Measurements from ENCODE around the gene GJB6.

DNA sequence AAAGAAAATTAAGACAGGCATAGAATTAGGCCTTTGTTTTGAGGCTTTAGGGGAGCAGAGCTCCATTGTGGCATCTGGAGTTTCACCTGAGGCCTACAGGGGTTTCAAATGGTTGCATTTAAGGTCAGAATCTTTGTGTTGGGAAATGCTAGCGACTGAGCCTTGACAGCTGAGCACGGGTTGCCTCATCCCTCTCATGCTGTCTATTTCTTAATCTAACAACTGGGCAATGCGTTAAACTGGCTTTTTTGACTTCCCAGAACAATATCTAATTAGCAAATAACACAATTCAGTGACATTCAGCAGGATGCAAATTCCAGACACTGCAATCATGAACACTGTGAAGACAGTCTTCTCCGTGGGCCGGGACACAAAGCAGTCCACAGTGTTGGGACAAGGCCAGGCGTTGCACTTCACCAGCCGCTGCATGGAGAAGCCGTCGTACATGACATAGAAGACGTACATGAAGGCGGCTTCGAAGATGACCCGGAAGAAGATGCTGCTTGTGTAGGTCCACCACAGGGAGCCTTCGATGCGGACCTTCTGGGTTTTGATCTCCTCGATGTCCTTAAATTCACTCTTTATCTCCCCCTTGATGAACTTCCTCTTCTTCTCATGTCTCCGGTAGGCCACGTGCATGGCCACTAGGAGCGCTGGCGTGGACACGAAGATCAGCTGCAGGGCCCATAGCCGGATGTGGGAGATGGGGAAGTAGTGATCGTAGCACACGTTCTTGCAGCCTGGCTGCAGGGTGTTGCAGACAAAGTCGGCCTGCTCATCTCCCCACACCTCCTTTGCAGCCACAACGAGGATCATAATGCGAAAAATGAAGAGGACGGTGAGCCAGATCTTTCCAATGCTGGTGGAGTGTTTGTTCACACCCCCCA lies 43.2 kb downstream of the GJB6 start:
- TF ChIP-seq, protein P1, sequence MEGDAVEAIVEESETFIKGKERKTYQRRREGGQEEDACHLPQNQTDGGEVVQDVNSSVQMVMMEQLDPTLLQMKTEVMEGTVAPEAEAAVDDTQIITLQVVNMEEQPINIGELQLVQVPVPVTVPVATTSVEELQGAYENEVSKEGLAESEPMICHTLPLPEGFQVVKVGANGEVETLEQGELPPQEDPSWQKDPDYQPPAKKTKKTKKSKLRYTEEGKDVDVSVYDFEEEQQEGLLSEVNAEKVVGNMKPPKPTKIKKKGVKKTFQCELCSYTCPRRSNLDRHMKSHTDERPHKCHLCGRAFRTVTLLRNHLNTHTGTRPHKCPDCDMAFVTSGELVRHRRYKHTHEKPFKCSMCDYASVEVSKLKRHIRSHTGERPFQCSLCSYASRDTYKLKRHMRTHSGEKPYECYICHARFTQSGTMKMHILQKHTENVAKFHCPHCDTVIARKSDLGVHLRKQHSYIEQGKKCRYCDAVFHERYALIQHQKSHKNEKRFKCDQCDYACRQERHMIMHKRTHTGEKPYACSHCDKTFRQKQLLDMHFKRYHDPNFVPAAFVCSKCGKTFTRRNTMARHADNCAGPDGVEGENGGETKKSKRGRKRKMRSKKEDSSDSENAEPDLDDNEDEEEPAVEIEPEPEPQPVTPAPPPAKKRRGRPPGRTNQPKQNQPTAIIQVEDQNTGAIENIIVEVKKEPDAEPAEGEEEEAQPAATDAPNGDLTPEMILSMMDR (IDR thresholded peaks at IDR 0.05; ENCODE audit: extremely low read depth in 1 of 2, insufficient read depth in 1 of 2, low read depth in 1 of 2, low read length in 2 of 2) = peak in 1 of 2 donors; percentile 10
- TF ChIP-seq EZH2 (IDR thresholded peaks at IDR 0.05; ENCODE audit: borderline replicate concordance, low read depth, low read length, severe bottlenecking) (no peak), JUN (IDR thresholded peaks at IDR 0.05; ENCODE audit: borderline replicate concordance, insufficient read depth, insufficient read length, low read depth) (no peak), POLR2A (IDR thresholded peaks at IDR 0.05; ENCODE audit: low read depth, low read length) (no peak), POLR2AphosphoS5 (IDR thresholded peaks at IDR 0.05; ENCODE audit: insufficient read depth, low read depth, low read length) (no peak), MYC (IDR thresholded peaks at IDR 0.05; ENCODE audit: low read depth, low read length) (no peak), FOS (IDR thresholded peaks at IDR 0.05; ENCODE audit: borderline replicate concordance, insufficient read depth, low read length) (no peak), GATA2 (IDR thresholded peaks at IDR 0.05; ENCODE audit: insufficient read depth, insufficient read length, low read depth, low read length) (no peak)
- TF ChIP-seq, protein P2, sequence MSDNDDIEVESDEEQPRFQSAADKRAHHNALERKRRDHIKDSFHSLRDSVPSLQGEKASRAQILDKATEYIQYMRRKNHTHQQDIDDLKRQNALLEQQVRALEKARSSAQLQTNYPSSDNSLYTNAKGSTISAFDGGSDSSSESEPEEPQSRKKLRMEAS (IDR thresholded peaks at IDR 0.05; ENCODE audit: insufficient read depth, insufficient read length) = no peak
